ENCODE measurements around the gene MAGI2. TPM values are rescaled to one million over a fixed set of nuclear protein-coding genes. Genes with fewer than 3 reads are reported as not detected.

The MAGI2 gene
- total RNA-seq, 1 experiment from 2014 or later = 0.22 TPM

GRCh38 chr7:78279032-78279431 is 1174.4 kb downstream of the MAGI2 start:
- H2AFZ ChIP-seq (ENCODE audit: low read depth, low read length, poor library complexity, severe bottlenecking) = no peak overlapping the region
- no peaks in the 10 kb centered on the region for H3K4me1 ChIP-seq (ENCODE audit: control insufficient read depth in 1 of 2, insufficient read depth in 2 of 2, low read length in 2 of 2)
- RAD21 ChIA-PET (ENCODE audit: low non-redundant PET in 1 of 2, low total read pairs in 2 of 2, uncharacterized antibody in 2 of 2, unreplicated experiment in 2 of 2) = no interaction called here
- no peak overlapping the region for H3K9ac ChIP-seq (ENCODE audit: low read length)
- H3K79me2 ChIP-seq (ENCODE audit: insufficient read depth, low read length) = no peaks in the 10 kb centered on the region
- no peak for TF ChIP-seq POLR2AphosphoS5 (IDR thresholded peaks at IDR 0.05; ENCODE audit: low read depth, low read length)
- TF ChIP-seq TCF7L2 (IDR thresholded peaks at IDR 0.05; ENCODE audit: borderline replicate concordance, extremely low read depth, insufficient read depth, insufficient read length) = no peak
- TF ChIP-seq CBX3 (IDR thresholded peaks at IDR 0.05; ENCODE audit: low read depth) = no peak
- TF ChIP-seq ATF3 (IDR thresholded peaks at IDR 0.05) = no peak
- TF ChIP-seq ELF1 (IDR thresholded peaks at IDR 0.05; ENCODE audit: borderline replicate concordance, low read depth) = no peak
- no peak for TF ChIP-seq FOSL1 (IDR thresholded peaks at IDR 0.05; ENCODE audit: low read depth)
- TF ChIP-seq POLR2A (IDR thresholded peaks at IDR 0.05; ENCODE audit: borderline replicate concordance, extremely low read depth, insufficient read depth, insufficient read length) = no peak
- no TSS peak for BruUV-seq (replicated peaks)
- CTCF ChIA-PET = no interaction called here
- ATAC-seq (no peak), DNase-seq (ENCODE audit: low read depth, low spot score) (no peak)
- no peaks in the 10 kb centered on the region for H4K20me1 ChIP-seq (ENCODE audit: insufficient read depth)
- POLR2A ChIA-PET = no interaction called here
- peaks cover 33% of the 10 kb centered on the region for H3K27me3 ChIP-seq (ENCODE audit: insufficient read depth, low read length)
- H3K4me3 ChIP-seq (replicated peaks in 1 of 2; ENCODE audit: low read depth in 1 of 2, low read length in 2 of 2) = no peak overlapping the region
- H3K36me3 ChIP-seq (ENCODE audit: control insufficient read depth in 1 of 2, insufficient read depth in 2 of 2, low read length in 2 of 2) = no peaks in the 10 kb centered on the region
- no peaks in the 10 kb centered on the region for H3K9me3 ChIP-seq (ENCODE audit: control insufficient read depth in 1 of 2, insufficient read depth in 1 of 2, low read depth in 1 of 2, low read length in 2 of 2)
- H3K4me2 ChIP-seq (ENCODE audit: low read length) = no peak overlapping the region
- intact Hi-C loops (cut with micrococcal nuclease) = no loop called here
- H3K9me2 ChIP-seq (ENCODE audit: insufficient read depth) = no peaks in the 10 kb centered on the region
- no peak overlapping the region for H3K27ac ChIP-seq (ENCODE audit: low read depth, low read length)

GRCh38 chr7:78267141-78267540 is 1186.3 kb downstream of the MAGI2 start:
- Histone ChIP-seq H3K4me1 (ENCODE audit: control insufficient read depth in 1 of 2, insufficient read depth in 2 of 2, low read length in 2 of 2) (no peaks in the 10 kb centered on the region), H3K36me3 (ENCODE audit: control insufficient read depth in 1 of 2, insufficient read depth in 2 of 2, low read length in 2 of 2) (no peaks in the 10 kb centered on the region), H4K20me1 (ENCODE audit: insufficient read depth) (no peaks in the 10 kb centered on the region), H3K27me3 (ENCODE audit: insufficient read depth, low read length) (peaks cover 27% of the 10 kb centered on the region), H3K9me2 (ENCODE audit: insufficient read depth) (no peaks in the 10 kb centered on the region), H3K27ac (ENCODE audit: low read depth, low read length) (no peak overlapping the region), H3K79me2 (ENCODE audit: insufficient read depth, low read length) (no peaks in the 10 kb centered on the region), H3K4me2 (ENCODE audit: low read length) (no peak overlapping the region), H3K4me3 (replicated peaks in 1 of 2; ENCODE audit: low read depth in 1 of 2, low read length in 2 of 2) (no peak overlapping the region), H3K9me3 (ENCODE audit: control insufficient read depth in 1 of 2, insufficient read depth in 1 of 2, low read depth in 1 of 2, low read length in 2 of 2) (no peaks in the 10 kb centered on the region), H2AFZ (ENCODE audit: low read depth, low read length, poor library complexity, severe bottlenecking) (no peak overlapping the region), H3K9ac (ENCODE audit: low read length) (no peak overlapping the region)
- DNase-seq (ENCODE audit: low read depth, low spot score) (no peak), ATAC-seq (no peak)
- CTCF ChIA-PET = no interaction called here
- RAD21 ChIA-PET (ENCODE audit: low non-redundant PET in 1 of 2, low total read pairs in 2 of 2, uncharacterized antibody in 2 of 2, unreplicated experiment in 2 of 2) = no interaction called here
- no TSS peak for BruUV-seq (replicated peaks)
- intact Hi-C loops (cut with micrococcal nuclease) = no loop called here
- TF ChIP-seq JUND (IDR thresholded peaks at IDR 0.05) = no peak
- no peak for TF ChIP-seq TCF7L2 (IDR thresholded peaks at IDR 0.05; ENCODE audit: borderline replicate concordance, extremely low read depth, insufficient read depth, insufficient read length)
- no peak for TF ChIP-seq YY1 (IDR thresholded peaks at IDR 0.05; ENCODE audit: extremely low read depth, insufficient replicate concordance, low read depth, low read length)
- no peak for TF ChIP-seq CEBPB (IDR thresholded peaks at IDR 0.05; ENCODE audit: low read depth)
- no peak for TF ChIP-seq CBX3 (IDR thresholded peaks at IDR 0.05; ENCODE audit: low read depth)
- no peak for TF ChIP-seq EZH2phosphoT487 (IDR thresholded peaks at IDR 0.05; ENCODE audit: borderline replicate concordance)
- no peak for TF ChIP-seq ELF1 (IDR thresholded peaks at IDR 0.05; ENCODE audit: borderline replicate concordance, low read depth)
- no peak for TF ChIP-seq SP1 (IDR thresholded peaks at IDR 0.05; ENCODE audit: low read depth)
- TF ChIP-seq CTCF (IDR thresholded peaks at IDR 0.05 in 2 of 3, conservative IDR thresholded peaks at IDR 0.05 in 1 of 3; ENCODE audit: borderline replicate concordance in 1 of 3, insufficient read depth in 1 of 3, low read depth in 2 of 3, low read length in 2 of 3) = no peak
- POLR2A ChIA-PET = no interaction called here
